Measurements from ENCODE around the gene R3HDM4. TPM values are rescaled to one million over a fixed set of nuclear protein-coding genes. Genes with fewer than 3 reads are reported as not detected.

The R3HDM4 gene
- polyA plus RNA-seq, 1 experiment = 24.0 TPM

- CTCF ChIA-PET = no interaction called here
- Histone ChIP-seq H3K27ac (ENCODE audit: low read depth, low read length) (peak overlapping the region; percentile 94), H3K9me3 (ENCODE audit: control insufficient read depth, insufficient read depth, low read length) (peaks cover 5% of the 10 kb centered on the region; the same call in 1 of the 2 replicates), H3K4me3 (ENCODE audit: low read depth, low read length) (no peak overlapping the region), H3K27me3 (ENCODE audit: control insufficient read depth, insufficient read depth, low read length) (no peaks in the 10 kb centered on the region)
- TF ChIP-seq, protein P1, sequence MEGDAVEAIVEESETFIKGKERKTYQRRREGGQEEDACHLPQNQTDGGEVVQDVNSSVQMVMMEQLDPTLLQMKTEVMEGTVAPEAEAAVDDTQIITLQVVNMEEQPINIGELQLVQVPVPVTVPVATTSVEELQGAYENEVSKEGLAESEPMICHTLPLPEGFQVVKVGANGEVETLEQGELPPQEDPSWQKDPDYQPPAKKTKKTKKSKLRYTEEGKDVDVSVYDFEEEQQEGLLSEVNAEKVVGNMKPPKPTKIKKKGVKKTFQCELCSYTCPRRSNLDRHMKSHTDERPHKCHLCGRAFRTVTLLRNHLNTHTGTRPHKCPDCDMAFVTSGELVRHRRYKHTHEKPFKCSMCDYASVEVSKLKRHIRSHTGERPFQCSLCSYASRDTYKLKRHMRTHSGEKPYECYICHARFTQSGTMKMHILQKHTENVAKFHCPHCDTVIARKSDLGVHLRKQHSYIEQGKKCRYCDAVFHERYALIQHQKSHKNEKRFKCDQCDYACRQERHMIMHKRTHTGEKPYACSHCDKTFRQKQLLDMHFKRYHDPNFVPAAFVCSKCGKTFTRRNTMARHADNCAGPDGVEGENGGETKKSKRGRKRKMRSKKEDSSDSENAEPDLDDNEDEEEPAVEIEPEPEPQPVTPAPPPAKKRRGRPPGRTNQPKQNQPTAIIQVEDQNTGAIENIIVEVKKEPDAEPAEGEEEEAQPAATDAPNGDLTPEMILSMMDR (IDR thresholded peaks at IDR 0.05; ENCODE audit: low read depth, low read length) = no peak
- POLR2A ChIA-PET = no interaction called here
- DNase-seq (ENCODE audit: low read depth, low spot score) = peak; percentile 90
These were observed 43.5 kb downstream of the R3HDM4 start for GRCh38 chr19:869245-870177.

DNA sequence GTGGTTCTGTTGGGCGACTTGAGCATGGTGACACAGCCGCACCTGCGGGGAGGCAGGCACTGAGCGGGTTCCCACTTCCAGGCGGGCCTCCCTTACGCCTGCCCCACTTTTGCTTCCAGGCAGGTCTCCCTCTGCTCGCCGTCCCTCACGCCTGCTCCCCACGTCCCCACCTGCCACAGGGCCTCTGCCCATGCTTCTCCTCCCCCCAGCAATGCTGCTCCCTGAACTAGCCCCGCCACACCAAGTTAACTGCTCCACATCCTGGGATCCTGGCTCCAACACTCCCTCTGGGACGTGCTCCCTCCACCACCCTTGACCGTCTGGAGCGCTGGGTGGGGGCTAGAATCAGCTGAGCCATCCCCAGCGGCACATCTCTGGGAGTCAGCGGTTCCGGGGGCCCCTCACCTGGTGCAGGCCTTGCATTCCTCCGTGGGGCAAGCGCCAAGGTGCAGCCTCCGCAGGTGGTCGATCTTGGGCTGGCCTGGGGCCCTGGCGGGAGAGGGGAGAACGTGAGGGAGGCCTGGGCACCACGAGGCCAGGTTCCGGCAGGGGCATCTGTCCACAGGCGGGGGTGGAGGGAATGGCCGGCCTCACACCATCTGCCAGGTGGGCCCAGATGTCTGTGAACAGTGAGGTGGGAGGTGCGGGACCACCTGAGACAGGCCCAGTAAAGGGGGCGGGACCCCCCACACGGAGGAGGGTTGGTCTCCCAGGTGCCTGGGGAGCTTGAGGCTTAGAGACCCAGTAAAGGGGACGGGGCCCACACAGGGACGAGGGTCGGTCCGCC, 44.4 kb downstream of the R3HDM4 start:
- ChIA-PET POLR2A (no interaction called here), CTCF (no interaction called here)
- H3K27ac ChIP-seq (ENCODE audit: low read depth, low read length) = peak overlapping the region; percentile 94
- no peak overlapping the region for H3K4me3 ChIP-seq (ENCODE audit: low read depth, low read length)
- no peak for DNase-seq (ENCODE audit: low read depth, low spot score)
- TF ChIP-seq, protein P1 (IDR thresholded peaks at IDR 0.05; ENCODE audit: low read depth, low read length) = no peak
- H3K9me3 ChIP-seq (ENCODE audit: control insufficient read depth, insufficient read depth, low read length) = peaks cover 5% of the 10 kb centered on the region; the same call in 1 of the 2 replicates
- no peaks in the 10 kb centered on the region for H3K27me3 ChIP-seq (ENCODE audit: control insufficient read depth, insufficient read depth, low read length)

GRCh38 chr19:867855-868457, 45.1 kb downstream of the R3HDM4 start:
- TF ChIP-seq, protein P1 (IDR thresholded peaks at IDR 0.05; ENCODE audit: low read depth, low read length) = no peak
- H3K9me3 ChIP-seq (ENCODE audit: control insufficient read depth, insufficient read depth, low read length) = peaks cover 7% of the 10 kb centered on the region; the same call in 1 of the 2 replicates
- ChIA-PET POLR2A (interaction anchor here (0.6 kb wide), 1 partner anchor 158 kb away, joined by 9 read pairs; the partner anchor contains the start of gene CNN2), CTCF (no interaction called here)
- no peaks in the 10 kb centered on the region for H3K27me3 ChIP-seq (ENCODE audit: control insufficient read depth, insufficient read depth, low read length)
- no peak overlapping the region for H3K27ac ChIP-seq (ENCODE audit: low read depth, low read length)
- DNase-seq (ENCODE audit: low read depth, low spot score) = no peak
- no peak overlapping the region for H3K4me3 ChIP-seq (ENCODE audit: low read depth, low read length)

- Histone ChIP-seq H3K27me3 (ENCODE audit: control insufficient read depth, insufficient read depth, low read length) (no peaks in the 10 kb centered on the region), H3K4me3 (ENCODE audit: low read depth, low read length) (no peak overlapping the region), H3K27ac (ENCODE audit: low read depth, low read length) (no peak overlapping the region), H3K9me3 (ENCODE audit: control insufficient read depth, insufficient read depth, low read length) (peaks cover 11% of the 10 kb centered on the region; the same call in 1 of the 2 replicates)
- POLR2A ChIA-PET = interaction anchor here (0.6 to 0.7 kb wide), 2 partner anchors 32 to 159 kb away, joined by 4 to 9 read pairs; partner anchors contain the start of gene CNN2
- TF ChIP-seq, protein P1 (IDR thresholded peaks at IDR 0.05; ENCODE audit: low read depth, low read length) = no peak
- CTCF ChIA-PET = no interaction called here
- no peak for DNase-seq (ENCODE audit: low read depth, low spot score)
These were observed 45.7 kb downstream of the R3HDM4 start for GRCh38 chr19:867301-867793.
